Esophagus squamous epithelium (tissue), 4 donors: ENCODE results near the gene PCGF2.

Source experiments
- POLR2A ChIP-seq, 4 donors: fragments of 450-650 bp; IDR thresholded peaks; one replicate each; pipeline ENCODE4 v1.6.1; 2017; ENCODE audit warnings: antibody characterized with exemption in 4 of 4, mild to moderate bottlenecking in 4 of 4, moderate library complexity in 3 of 4
- TF ChIP-seq, protein P1 (sequence below), 6 experiments: fragments of 450-650 bp in 4 of 6; fragments of 200-600 bp in 2 of 6; sonication (generic) in 2 of 6; IDR thresholded peaks; one replicate each; pipeline ENCODE4 v1.5.1; 2016 to 2019; ENCODE audit warnings: antibody characterized with exemption in 6 of 6, mild to moderate bottlenecking in 4 of 6, moderate library complexity in 4 of 6

- TF ChIP-seq, protein P1, sequence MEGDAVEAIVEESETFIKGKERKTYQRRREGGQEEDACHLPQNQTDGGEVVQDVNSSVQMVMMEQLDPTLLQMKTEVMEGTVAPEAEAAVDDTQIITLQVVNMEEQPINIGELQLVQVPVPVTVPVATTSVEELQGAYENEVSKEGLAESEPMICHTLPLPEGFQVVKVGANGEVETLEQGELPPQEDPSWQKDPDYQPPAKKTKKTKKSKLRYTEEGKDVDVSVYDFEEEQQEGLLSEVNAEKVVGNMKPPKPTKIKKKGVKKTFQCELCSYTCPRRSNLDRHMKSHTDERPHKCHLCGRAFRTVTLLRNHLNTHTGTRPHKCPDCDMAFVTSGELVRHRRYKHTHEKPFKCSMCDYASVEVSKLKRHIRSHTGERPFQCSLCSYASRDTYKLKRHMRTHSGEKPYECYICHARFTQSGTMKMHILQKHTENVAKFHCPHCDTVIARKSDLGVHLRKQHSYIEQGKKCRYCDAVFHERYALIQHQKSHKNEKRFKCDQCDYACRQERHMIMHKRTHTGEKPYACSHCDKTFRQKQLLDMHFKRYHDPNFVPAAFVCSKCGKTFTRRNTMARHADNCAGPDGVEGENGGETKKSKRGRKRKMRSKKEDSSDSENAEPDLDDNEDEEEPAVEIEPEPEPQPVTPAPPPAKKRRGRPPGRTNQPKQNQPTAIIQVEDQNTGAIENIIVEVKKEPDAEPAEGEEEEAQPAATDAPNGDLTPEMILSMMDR (IDR thresholded peaks at IDR 0.05), result no peak
- no peak for TF ChIP-seq POLR2A (IDR thresholded peaks at IDR 0.05)
Measured at GRCh38 chr17:38707678-38708351, 40.3 kb downstream of the PCGF2 start.
